ENCODE measurements around the gene PPP2CA. TPM values are rescaled to one million over a fixed set of nuclear protein-coding genes. Genes with fewer than 3 reads are reported as not detected.

PPP2CA gene
- total RNA-seq (2014; rRNA removed; shearing (Covaris generic)) (132 and 144 TPM in 2 replicates), total RNA-seq (2022) (164 and 178 TPM in 2 replicates), Bru-seq, nascent RNA (percentile 97 among the genes with signal in this experiment), BruChase-seq, experiment 1, labeled RNA remaining after a 6-hour chase (percentile 98 among the genes with signal in this experiment), BruChase-seq, experiment 2, labeled RNA remaining after a 2-hour chase (percentile 99 among the genes with signal in this experiment)
- long read RNA-seq, full-length matches to known transcripts: 457 of 488 reads
- long read RNA-seq, partial matches to known transcripts: 8 of 488 reads
- long read RNA-seq, other reads (novel, unspliced or antisense): 23 of 488 reads

DNA sequence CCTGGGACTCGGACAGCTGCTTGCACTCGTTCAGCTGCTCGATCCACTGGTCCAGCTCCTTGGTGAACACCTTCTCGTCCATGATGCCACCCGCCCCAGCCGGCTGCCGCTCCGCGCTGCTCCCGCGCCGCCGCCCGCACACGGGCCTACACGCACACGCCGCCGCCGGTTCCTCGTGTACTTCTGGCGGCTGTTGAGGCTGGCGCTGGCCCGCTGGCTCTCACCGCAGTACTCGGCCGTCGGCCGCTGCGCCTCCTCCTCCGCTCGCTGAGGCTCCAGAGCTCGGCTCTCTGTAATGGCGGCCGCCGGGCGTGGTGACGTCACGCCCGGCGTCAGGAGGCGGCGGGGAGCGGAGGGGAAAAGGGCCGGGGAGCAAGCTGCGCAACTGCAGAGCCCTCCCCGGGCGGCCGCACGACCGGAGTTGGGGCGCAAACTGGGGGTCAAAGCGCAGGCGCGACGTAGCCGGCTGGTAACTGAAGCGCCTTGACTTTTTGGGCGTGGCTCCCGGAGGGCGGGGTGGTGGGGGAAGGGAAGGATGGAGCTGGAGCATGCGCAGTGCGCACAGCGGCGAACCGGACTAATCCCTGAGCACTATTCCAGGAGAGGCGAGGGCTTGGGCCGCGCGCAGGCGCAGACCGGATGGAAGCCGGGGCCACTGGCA, at the start of gene PPP2CA:
TSS of gene PPP2CA (minus strand) at position 294 of the 661 bp plus-strand sequence. CDS start at position 82, 212 bp downstream.
- no peaks in the 10 kb centered on the region for H3K9me3 ChIP-seq (ENCODE audit: low read length)
- H3K36me3 ChIP-seq (ENCODE audit: insufficient read depth, low read length): peaks cover 44% of the 10 kb centered on the region
- H4K20me1 ChIP-seq (ENCODE audit: insufficient read depth, low read length): peaks cover 34% of the 10 kb centered on the region
- BruUV-seq (replicated peaks): no TSS peak
- intact Hi-C loops (cut with micrococcal nuclease; ENCODE audit: unreplicated experiment): loop anchor here (2.0 to 5.0 kb wide), 3 partner anchors 49 to 511 kb away; partner anchors contain the start of genes CAMLG, SKP1 and UBE2B
- no peaks in the 10 kb centered on the region for H3K9me2 ChIP-seq (ENCODE audit: insufficient read depth, low read length)
- POLR2A ChIA-PET: interaction anchor here (0.6 to 7.1 kb wide), 18 partner anchors 9 to 828 kb away, joined by 3 to 69 read pairs (median 6); partner anchors contain the start of genes SKP1 and UBE2B
- H3K79me2 ChIP-seq (ENCODE audit: insufficient read depth, low read depth, low read length): peaks cover 57% of the 10 kb centered on the region
- peak within 1 kb of the TSS; percentile 88 for H3K27ac ChIP-seq (ENCODE audit: low read depth, low read length, poor library complexity, severe bottlenecking)
- H2AFZ ChIP-seq (ENCODE audit: low read length): peak within 1 kb of the TSS; percentile 92
- H3K4me1 ChIP-seq (ENCODE audit: insufficient read depth, low read length, poor library complexity, severe bottlenecking): peaks cover 34% of the 10 kb centered on the region
- H3K4me3 ChIP-seq (ENCODE audit: low read depth, low read length, poor library complexity, severe bottlenecking): peak within 1 kb of the TSS; percentile 93
- DNase-seq (ENCODE audit: low spot score): peak; percentile 96
- peak within 1 kb of the TSS; percentile 89 for H3K4me2 ChIP-seq (ENCODE audit: low read length)
- CTCF ChIA-PET (ENCODE audit: unreplicated experiment): interaction anchor here (0.6 kb wide), 1 partner anchor 537 kb away, joined by 3 read pairs; no protein-coding TSS in a partner anchor
- TF ChIP-seq EZH2phosphoT487 (IDR thresholded peaks at IDR 0.05; ENCODE audit: borderline replicate concordance, low read depth, low read length): no peak
- TF ChIP-seq CTCF (conservative IDR thresholded peaks at IDR 0.05; ENCODE audit: low read length): no peak

DNA sequence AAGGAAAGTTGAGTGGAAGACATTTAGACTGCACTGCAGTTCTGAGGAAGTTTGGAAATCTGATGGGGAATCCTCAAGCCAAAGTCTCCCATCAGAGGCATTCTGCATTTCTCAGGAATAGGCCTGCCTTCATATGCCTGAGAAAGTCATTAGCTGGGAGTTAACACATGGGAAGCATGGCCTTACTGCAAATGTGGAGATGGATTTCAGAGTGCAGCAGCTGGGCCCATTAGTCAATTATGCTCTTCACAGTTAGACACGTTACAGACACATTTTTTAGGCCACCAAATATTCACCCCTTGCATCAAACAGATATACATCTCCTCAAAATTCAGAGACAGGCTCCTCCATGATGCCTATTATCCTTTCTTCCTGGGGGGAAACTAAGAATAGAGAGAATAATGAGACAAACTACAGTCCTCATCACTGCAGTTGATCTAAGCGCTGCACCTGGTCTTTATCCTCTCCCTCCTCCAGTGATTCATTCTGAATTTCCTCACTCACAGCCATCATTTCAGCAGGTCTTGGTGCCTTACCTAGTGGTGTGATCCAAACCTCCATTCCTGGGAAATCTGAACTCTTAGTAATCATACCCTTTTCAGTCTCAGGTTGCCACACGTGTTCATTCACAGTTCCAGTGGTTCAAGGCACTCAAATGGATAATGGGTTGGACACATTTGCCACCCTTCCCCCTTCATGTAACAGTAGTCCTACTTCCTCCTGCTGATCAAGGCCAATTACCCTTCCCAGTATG, 47.9 kb upstream of the PPP2CA start:
- ChIA-PET CTCF (ENCODE audit: unreplicated experiment) (no interaction called here), POLR2A (no interaction called here)
- H3K27ac ChIP-seq (ENCODE audit: low read depth, low read length, poor library complexity, severe bottlenecking): no peak overlapping the region
- H3K36me3 ChIP-seq (ENCODE audit: insufficient read depth, low read length): no peaks in the 10 kb centered on the region
- H3K4me1 ChIP-seq (ENCODE audit: insufficient read depth, low read length, poor library complexity, severe bottlenecking): no peaks in the 10 kb centered on the region
- no peak overlapping the region for H3K4me2 ChIP-seq (ENCODE audit: low read length)
- H3K4me3 ChIP-seq (ENCODE audit: low read depth, low read length, poor library complexity, severe bottlenecking): no peak overlapping the region
- no TSS peak for BruUV-seq (replicated peaks)
- no peaks in the 10 kb centered on the region for H4K20me1 ChIP-seq (ENCODE audit: insufficient read depth, low read length)
- H2AFZ ChIP-seq (ENCODE audit: low read length): no peak overlapping the region
- no peaks in the 10 kb centered on the region for H3K79me2 ChIP-seq (ENCODE audit: insufficient read depth, low read depth, low read length)
- DNase-seq (ENCODE audit: low spot score): no peak
- intact Hi-C loops (cut with micrococcal nuclease; ENCODE audit: unreplicated experiment): loop anchor here (10.0 kb wide), 1 partner anchor 1551 kb away; no protein-coding TSS in a partner anchor
- TF ChIP-seq EZH2phosphoT487 (IDR thresholded peaks at IDR 0.05; ENCODE audit: borderline replicate concordance, low read depth, low read length) (no peak), CTCF (conservative IDR thresholded peaks at IDR 0.05; ENCODE audit: low read length) (no peak)
- peaks cover 6% of the 10 kb centered on the region for H3K9me3 ChIP-seq (ENCODE audit: low read length)
- H3K9me2 ChIP-seq (ENCODE audit: insufficient read depth, low read length): no peaks in the 10 kb centered on the region
